GM12875 (cell line): ENCODE data around the gene PNPLA2.

Experiments
- H3K4me3 ChIP-seq: one replicate; pipeline ENCODE4 v1.5.1; 2011; ENCODE audit warnings: low read depth, low read length, control low read depth
- CTCF ChIP-seq: IDR thresholded peaks from 2 replicates; pipeline ENCODE4 v1.5.1; 2011; ENCODE audit warnings: low read depth, mild to moderate bottlenecking, control low read depth, inconsistent platforms, low read length, moderate library complexity, borderline replicate concordance; ENCODE audit not compliant: insufficient read depth

The PNPLA2 gene

GRCh38 chr11:844693-845644 is 26.3 kb downstream of the PNPLA2 start:
- H3K4me3 ChIP-seq: no peak overlapping the region
- no peak for TF ChIP-seq CTCF

DNA sequence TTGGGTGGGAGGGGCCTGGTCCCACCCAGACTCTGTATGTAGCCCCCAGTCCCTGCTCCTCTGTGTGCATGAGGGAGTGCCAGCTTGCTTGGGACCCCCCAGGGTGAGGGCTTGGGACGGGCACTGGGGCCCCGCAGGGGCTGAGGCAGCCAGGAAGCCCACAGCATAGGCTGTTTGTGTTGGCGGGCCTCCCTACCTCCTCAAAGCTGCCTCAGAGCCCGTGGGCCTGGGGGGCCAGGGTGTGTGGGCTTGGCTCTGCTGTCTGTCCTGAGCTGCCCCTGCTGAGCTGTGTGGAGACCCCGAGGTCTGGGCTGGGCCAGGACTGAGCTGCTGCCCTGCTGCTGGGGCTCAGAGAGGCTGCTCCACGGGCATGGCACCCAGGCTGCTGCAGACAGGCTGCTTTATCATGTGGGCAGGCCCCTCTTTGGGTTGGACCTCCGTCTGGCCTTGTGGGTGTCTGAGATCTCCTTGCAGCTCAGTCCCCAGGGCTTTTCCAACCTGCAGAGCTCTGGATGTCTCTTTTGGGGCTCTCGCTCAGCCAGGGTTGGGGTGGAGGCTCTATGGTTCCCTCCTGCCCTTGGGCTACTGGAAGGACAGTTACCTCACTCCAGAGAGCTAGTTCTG is 27.3 kb downstream of the PNPLA2 start:
- no peak overlapping the region for H3K4me3 ChIP-seq
- no peak for TF ChIP-seq CTCF

DNA sequence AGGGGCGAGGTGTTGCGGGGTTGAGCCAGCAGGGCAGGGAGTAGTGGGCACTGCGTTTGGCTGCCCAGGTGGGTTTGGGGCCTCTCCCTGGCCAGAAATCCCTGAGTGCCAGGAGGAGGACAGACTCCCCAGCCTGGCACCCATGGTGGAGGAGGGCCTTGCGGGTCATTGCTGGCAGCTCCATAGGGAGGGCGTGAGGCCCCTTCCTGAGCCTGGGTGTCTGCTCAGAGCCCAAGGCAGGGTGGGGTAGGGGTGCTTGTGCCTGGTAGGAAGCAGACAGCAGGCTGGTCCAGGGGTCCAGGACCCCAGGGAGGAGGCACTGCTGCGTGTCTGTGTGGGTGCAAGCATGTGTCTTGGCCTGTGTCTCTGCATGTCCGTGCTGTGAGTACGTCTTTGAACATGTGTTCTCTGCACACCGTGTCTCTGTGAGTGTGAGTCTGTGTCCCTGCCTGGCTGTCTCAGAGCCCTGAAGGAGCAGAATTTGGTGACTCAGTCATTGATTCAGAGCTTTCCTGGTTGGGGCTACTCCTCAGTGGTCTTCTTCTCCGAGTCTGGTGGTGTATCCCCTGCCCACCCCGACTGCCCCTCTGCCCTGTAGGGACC is 27.9 kb downstream of the PNPLA2 start:
- TF ChIP-seq CTCF: no peak
- H3K4me3 ChIP-seq: no peak overlapping the region

DNA sequence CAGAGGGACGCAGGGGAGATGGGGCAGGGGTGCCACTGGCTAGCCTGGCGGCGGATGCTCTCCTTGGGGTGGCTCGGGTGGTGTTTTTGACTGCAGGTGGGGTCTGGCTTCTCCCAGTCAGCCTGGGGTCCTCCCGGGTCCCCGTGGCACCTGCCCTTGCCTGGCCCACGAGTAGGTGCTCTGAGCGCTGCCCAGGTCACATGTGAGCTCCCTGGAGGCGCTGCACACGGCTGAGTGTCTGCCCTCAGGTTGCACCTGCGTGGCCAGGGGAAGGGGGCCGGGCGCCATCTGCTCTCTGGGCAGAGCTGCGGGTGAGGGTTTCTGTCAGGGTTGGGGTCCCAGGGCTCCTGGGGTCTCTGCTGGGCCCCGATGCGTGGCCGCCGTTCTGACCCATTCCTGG is 29.2 kb downstream of the PNPLA2 start:
- H3K4me3 ChIP-seq: no peak overlapping the region

DNA sequence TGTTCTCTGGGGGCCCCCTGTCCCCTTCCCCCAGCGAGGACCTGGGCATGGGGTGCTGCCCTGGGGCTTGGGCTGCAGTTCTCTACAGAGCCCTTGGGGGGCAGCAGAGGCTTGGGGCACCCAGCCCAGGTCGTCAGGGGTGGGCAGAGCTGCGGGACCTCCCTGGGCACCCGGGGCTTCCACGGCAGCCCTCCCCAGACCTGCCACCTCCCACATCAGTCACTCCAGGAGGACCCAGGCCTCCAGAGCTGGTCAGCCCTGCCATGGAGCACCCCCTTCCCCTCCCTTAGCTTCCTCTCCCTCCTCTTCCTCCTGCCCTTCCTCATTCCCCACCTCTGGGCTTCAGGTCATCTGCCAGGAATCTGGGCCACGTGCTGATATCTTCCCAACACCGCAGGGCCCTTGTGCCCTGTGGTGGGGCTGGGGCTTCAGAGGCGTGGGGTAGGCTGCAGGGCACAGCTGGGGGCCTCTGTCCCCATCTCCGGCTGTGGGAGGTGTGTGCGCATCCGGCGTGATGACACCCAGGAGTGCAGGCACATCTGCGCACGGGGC is 29.7 kb downstream of the PNPLA2 start:
- no peak overlapping the region for H3K4me3 ChIP-seq
- TF ChIP-seq CTCF: peak; percentile 98

More for the DNA sequence above, 29.2 kb downstream of the PNPLA2 start:
- no peak for TF ChIP-seq CTCF

DNA sequence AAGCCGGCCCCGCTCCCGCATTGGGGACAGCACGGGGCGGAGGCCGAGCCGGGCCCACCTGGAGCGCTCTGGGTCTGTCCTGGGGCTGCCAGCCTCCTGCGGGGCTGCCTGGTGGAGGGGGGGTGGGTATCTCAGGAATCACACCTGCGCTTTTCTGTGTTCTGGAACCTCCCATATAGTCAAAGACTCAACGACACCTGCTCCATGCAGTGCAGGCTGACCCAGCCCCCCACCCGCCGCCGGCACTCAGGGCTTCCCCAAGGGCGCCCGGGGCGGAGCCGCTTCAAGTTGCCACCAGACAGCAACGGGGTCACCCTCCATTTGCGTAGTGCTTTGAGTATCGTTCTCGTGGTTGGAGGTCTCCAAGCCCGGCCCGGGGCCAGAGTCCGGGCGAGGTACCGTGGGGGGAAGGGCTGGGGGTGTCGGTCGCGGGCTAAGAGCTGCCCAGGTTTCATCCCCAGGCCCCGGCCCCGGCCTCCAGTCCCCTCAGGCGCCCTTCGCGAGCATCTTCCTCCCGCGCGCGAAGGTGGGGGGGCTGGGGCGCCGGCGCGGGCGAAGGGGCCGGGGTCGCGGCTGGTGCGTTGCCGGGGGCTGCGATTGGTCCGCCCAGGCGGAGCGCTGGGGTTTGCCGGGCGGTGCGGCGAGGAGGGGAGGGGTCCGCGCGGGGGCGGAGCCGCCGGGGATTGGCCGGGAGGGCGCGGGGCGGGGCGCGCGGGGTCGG is 30.6 kb downstream of the PNPLA2 start:
- TF ChIP-seq CTCF: no peak
- peak overlapping the region; percentile 36 for H3K4me3 ChIP-seq
